Measurements from ENCODE around the gene IRGQ.
"Not testable (repeated sequence)": the region's sequence is repeated elsewhere in the genome, so short reads cannot be mapped to it uniquely, and the experiment has no call there.

IRGQ gene

GRCh38 chr19:43596842-43597461 is 1.0 kb upstream of the IRGQ start:
- no peak for DNase-seq

GRCh38 chr19:43595605-43595998 is 332 bp downstream of the IRGQ start:
- DNase-seq = peak; percentile 18

DNA sequence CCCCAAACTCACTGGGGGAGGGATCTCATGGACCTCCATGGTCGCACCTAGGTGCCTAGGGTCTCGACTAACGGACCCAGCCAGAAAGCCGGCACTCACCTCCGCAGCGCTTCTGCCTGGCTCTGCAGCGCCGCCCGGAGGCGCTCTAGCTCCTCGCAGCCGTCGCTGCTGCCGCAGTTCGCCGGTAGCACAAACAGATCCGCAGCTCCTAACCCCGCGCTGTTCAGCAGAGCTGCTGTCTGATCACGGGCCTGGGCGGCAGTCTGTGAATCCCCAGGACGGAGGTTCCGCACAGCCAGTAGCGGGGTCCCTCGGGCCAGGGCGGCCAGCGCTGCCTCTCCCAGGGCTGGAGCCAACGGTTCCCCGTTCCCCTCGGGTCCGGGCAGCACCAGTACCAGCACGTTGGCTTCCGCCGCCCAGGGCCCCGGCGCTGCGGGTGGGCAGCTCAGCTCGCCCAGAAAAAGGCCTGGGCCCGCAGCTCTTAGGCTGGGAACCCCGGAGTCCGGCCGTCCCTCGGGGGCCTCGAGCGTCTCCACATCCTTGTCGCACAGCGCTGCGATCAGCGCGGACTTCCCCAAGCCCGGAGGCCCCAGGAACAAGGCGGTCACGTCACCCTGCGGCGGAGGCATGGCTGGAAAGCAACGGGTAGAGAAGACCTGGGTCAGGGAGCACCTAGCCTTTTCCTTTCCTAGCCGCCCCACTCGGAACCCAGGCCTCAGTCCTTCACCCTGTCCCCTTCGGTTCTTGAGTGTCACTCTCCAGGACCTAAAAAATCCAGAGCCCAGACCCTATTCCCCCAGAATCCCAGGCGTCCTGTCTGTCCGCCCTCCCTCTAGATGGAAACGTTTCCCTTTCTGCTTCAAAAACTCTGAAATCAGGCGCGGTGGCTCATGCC is 977 bp downstream of the IRGQ start:
- DNase-seq = peak; percentile 69

DNA sequence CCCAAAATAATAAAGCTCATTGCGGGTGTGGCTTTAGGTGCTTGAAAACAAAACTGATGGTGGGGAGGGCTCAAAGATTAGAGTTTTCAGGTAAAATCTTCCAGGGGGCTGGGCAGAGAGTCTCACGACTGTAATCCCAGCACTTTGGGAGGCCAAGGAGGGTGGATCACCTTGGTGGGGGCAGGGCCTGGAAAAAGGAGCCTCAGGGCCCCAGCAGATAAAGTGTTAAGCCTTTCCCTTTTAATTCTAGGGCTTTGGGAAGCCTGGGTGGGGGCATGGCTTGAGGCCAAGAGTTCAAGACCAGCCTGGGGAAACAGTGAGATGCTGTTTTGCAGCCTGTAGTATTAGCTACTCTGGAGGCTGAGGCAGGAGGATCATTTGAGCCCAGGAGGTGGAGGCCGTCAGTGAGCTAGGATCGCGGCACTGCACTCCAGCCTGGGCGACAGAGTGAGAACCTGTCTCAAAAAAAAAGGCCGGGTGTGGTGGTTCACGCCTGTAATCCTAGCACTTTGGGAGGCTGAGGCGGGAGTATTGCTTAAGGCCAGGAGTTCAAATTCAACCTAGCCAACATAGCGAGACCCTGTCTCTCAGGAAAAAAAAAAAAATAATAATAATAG is 1.7 kb downstream of the IRGQ start:
- no peak for DNase-seq

GRCh38 chr19:43592800-43593350 is 3.1 kb downstream of the IRGQ start:
- no peak for DNase-seq

GRCh38 chr19:43591904-43592772 is 3.8 kb downstream of the IRGQ start:
- DNase-seq = no peak

GRCh38 chr19:43589678-43590077 is 6.3 kb downstream of the IRGQ start:
- no peak for DNase-seq

DNA sequence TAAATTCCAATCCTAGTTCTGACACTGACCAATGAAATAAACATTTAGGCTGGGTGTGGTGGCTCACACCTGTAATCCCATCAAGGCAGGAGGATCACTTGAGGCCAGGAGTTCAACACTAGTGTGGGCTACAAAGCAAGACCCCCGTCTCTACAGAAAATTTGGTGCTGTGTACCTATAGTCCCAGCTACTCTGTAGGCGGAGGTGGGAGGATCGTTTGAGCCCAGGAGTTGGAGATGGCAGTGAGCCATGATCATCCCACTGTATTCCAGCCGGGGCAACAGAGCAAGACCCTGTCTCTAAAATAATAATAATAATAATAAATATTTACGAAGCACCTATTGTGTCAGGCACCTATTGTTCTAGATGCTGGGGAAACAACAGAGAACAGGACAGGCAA is 6.7 kb downstream of the IRGQ start:
- no peak for DNase-seq

DNA sequence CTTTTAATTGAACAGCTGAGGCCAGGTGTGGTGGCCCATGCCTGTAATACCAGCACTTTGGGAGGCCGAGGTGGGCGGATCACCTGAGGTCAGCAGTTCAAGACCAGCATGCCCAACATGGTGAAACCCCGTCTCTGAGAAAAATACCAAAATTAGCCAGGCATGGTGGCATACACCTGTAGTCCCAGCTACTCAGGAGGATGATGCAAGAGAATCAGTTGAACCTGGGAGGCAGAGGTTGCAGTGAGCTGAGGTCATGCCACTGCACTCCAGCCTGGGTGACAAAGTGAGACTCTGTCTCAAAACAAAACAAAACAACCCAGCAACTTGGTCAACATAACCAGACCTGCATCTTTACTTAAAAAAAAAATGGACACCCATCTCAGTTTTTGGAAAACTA is 8.9 kb downstream of the IRGQ start:
- not testable (repeated sequence) for DNase-seq

DNA sequence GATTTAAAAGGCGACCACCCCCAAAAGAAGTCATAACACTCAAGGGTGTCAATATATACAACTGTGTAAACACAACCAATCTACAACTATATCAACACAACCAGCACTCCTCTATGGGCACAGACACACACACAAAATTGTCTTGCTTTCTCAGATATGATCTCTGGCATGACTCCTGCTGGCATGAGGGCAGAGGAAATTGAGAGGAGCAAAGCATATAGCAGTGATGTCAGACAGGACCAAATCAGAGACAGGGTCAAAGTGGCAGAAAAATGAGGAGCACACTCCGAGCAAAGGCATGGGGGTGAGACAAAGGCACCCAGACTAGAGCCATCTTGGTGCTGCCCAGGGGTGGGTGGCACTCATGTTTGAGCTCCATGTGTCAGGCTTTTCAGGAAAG is 9.6 kb downstream of the IRGQ start:
- DNase-seq = no peak

DNA sequence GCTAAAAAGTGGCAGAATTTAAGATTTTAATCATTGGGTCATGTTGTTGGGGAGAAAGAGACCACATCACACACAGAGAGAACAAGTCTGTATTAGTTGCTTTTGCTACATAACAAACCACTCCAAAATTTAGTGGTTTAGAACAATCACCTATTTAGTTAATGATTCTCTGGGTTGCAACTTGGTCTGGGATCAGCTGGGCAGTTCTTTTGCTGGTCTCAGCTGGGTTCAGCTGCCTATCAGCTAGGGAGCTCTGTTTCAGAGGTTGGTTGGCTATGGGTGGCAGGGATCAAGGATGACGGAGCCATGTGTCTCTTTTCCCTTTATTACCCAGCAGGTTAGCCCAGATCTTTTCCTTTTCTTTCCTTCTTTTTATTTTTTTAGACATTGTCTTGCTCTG is 11.4 kb downstream of the IRGQ start:
- no peak for DNase-seq

GRCh38 chr19:43582495-43582894 is 13.4 kb downstream of the IRGQ start:
- DNase-seq = no peak

DNA sequence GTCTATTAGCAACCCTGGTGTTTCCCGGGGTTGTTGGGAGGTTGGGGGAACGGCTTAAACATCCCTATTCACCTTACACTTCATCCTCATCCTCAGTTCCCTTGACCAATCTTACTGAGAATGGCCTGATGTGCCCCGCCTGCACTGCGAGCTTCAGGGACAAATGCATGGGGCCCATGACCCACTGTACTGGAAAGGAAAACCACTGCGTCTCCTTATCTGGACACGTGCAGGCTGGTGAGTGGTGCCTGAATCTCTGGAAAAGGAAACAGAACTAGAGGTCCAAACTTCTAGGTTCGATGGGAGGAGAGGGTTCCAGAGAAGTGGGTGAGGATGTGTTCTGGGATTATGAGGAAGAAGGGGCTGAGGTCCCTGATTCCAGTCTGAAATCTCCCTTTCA is 14.5 kb downstream of the IRGQ start:
- DNase-seq = no peak

GRCh38 chr19:43578787-43579186 is 17.1 kb downstream of the IRGQ start:
- DNase-seq = no peak

DNA sequence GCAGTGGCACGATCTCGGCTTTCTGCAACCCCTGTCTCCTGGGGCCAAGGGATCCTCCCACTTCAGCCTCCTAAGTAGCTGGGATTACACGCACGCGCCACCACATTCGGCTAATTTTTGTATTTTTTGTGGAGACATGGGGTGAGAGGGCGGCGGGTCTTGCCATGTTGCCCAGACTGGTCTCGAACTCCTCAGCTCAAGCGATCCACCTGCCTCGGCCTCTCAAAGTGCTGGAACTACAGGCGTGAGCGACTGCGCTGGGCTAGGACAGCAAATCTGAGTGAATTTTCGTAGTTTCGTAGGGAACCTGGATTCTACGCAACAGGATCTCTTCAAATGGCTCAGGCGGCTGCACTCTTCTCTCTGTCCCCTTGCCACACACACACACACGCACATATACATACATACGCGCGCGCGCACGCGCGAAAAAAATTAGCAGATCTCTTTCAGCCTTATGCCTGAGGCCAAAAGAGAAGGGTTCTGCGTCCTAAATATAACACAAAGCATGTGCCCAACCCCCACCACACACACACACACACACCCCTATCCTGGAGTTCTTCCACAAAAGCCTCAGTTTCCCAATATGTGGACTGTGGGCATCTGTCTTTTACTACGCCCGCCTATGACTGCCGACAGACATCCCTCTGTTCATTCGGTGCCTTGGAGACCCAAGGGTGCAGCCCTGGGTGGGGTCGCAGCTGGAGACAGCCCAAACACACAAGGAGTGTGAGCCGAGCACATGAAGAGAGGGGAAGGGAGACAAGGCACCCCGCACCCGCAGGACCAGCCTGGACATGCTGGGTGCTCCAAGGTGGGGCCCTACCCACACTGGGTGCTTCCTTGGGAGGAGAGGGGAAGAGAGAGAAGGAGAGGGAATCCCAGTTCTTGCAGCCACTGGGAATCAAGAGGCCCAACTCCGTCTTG is 19.7 kb downstream of the IRGQ start:
- no peak for DNase-seq

GRCh38 chr19:43575156-43575950 is 20.6 kb downstream of the IRGQ start, which contains the start of the genes PINLYP and XRCC1:
Gene PINLYP (plus strand): TSS chr19:43575801. CDS start chr19:43577192, 1,391 bp downstream.
Gene XRCC1 (minus strand): TSS chr19:43575527. CDS start chr19:43575458, 69 bp downstream.
- DNase-seq = peak; percentile 97

DNA sequence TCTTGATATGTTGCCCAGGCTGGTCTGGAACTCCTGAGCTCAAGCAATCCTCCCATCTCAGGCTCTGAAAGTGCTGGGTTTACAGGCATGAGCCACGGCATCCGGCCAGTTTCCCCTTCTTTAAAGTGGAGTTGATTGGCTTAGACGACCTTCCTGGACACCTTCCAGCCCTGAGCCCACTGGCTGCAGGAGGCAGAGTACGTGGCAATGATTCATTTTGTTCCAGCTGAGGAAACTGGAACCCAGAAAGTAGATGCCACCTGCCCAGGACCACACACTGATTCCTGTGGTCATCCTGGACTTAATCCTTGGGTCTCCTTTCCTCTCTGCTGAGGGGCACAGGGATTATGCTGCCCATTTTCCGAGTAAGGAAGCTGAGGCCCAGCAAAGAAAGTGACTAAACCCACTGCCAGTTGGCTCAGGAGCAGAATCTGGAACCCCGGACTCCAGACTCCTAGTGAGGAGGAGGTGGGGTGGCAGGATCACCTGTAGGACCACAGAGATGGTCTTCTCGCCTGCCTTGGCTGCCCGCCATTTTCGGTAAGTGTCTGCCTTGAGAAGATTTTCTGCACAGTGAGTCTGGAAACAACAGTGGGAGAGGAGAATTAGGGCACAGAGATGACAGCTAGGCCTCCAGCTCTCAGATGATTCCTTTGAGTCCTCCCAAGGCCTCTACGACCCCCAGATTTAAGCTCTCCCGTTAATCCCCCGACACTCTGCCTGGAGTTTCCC is 21.3 kb downstream of the IRGQ start:
- DNase-seq = no peak

GRCh38 chr19:43572171-43572588 is 23.8 kb downstream of the IRGQ start:
- no peak for DNase-seq

DNA sequence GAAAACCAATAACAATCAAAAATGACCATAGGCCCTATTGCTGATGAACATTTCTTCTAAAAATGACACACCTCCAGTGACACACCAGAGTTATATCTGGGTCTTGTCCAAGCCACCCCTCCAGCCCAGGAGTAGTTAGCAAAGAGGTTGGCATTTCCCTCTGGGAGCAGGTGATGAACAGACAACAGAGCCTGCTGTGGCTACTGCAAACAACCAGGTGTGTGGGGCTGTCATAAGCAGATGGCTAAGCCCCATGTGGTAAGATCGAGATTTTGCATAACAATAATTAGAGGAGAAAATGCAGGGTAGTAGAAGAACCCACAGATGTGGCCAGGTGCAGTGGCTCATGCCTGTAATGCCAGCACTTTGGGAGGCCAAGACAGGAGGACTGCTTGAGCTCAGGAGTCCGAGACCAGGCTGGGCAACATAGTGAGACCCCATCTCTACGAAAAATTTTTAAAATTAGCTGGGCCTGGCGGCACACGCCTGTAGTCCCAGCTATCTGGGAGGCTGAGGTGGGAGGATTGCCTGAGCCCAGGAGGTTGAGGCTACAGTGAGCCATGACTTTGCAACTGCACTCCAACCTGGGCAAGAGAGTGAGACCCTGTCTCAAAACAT is 25.7 kb downstream of the IRGQ start:
- no peak for DNase-seq

Data from activated CD4-positive, alpha-beta T cell treated with anti-CD3 and anti-CD28 coated beads, Interleukin-2, amount 50 U/mL, for 1 hour (primary cell).